ENCODE results near the gene CFAP70. TPM values are rescaled to one million over a fixed set of nuclear protein-coding genes. Genes with fewer than 3 reads are reported as not detected.
"Not testable (repeated sequence)": the region's sequence is repeated elsewhere in the genome, so short reads cannot be mapped to it uniquely, and the experiment has no call there.

CFAP70 gene
- total RNA-seq, 3 donors from 2014 or later, result 0.28 to 0.43 (median 0.37) TPM

DNA sequence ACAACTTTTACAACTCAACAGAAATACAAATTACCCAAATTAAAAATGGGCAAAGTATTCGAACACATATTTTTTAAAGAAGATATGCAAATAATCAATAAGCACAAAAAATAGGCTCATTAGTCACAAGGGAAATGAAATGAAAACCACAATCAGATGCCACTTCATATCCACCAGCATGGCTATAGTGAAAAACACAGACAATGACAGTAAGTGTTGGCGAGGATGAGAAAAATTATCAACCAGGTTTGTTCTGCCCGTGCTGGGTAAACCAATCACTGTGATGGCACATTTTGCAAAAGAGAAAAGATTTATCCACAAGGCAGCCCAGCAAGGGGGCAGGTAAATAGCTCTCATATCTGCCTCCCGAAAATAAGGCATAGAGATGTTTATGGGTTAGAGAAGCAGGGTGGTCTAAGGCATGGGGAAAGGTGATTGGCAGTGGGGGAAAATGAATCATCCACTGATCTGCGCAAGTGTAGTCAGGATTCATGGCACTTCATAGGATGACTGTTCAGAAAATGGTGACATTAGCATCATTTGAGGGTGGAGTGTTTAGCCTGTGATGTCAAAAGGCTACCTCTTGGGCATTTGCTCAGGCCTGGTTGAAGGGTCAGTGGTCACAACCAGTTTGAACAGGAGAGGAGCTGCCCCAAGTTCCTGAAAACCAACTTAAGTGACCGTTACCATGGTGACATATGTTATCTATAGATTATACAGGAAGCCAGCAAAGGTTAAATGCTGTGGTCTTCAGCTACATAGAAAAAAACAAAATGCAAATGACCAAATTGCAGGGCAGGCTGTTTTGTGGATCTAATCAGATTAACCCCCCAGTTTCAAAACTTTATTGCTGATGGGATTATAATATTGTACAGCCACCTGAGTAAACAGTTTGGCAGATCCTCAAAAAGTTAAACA, 8.0 kb upstream of the CFAP70 start:
- Mint-ChIP-seq H3K4me3 (no peak overlapping the region), H3K4me1 (ENCODE audit: low read depth) (peaks cover 12% of the 10 kb centered on the region)

DNA sequence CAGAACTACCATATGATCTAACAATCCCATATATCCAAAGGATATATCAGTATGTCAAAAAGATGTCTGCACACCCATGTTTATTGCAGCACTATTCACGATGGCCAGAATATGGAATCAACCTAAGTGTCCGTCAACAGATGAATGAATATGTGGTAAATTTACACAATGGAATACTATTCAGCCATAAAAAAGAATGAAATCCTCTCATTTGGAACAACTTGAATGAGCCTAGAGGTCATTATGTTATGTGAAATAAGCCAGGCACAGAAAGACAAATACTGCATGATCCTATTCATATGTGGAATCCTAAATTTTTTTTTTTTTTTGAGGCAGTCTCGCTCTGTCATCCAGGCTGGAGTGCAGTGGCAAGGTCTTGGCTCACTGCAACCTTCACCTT, 6.3 kb upstream of the CFAP70 start:
- Mint-ChIP-seq H3K4me1 (ENCODE audit: low read depth) (peaks cover 12% of the 10 kb centered on the region), H3K36me3 (ENCODE audit: insufficient read depth) (peaks cover 22% of the 10 kb centered on the region), H3K4me3 (no peak overlapping the region), H3K27me3 (ENCODE audit: low read depth) (no peaks in the 10 kb centered on the region), H3K9me3 (no peaks in the 10 kb centered on the region)
- DNase-seq, result no peak
- no peak for ATAC-seq

More for the DNA sequence above, 8.0 kb upstream of the CFAP70 start:
- DNase-seq, result no peak
- Mint-ChIP-seq H3K27me3 (ENCODE audit: low read depth) (no peaks in the 10 kb centered on the region), H3K36me3 (ENCODE audit: insufficient read depth) (peaks cover 32% of the 10 kb centered on the region), H3K9me3 (no peaks in the 10 kb centered on the region)
- no peak for ATAC-seq

DNA sequence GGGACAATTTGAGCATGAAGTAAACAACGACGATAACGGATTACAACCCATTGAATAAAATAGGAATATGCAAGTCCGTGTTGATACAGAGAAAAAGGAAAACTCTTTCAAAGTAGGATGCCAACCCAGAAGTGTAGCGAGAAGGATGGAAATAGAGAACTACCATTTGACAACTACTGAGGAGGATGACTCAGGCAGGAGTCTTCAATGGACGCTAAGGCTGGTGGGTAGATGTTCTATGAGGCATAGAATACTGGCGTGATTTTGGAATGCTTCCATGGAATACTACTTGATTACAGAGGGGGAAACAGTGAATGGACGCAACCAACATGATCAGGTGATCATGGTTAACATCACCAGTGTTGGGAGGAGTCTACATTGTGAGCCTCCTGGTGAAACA, 828 bp upstream of the CFAP70 start:
- DNase-seq, result no peak
- Mint-ChIP-seq H3K4me1 (ENCODE audit: low read depth) (peaks cover 13% of the 10 kb centered on the region), H3K27me3 (ENCODE audit: low read depth) (peaks cover 3% of the 10 kb centered on the region), H3K4me3 (no peak overlapping the region), H3K36me3 (ENCODE audit: insufficient read depth) (peaks cover 5% of the 10 kb centered on the region), H3K9me3 (no peaks in the 10 kb centered on the region)
- no peak for ATAC-seq

DNA sequence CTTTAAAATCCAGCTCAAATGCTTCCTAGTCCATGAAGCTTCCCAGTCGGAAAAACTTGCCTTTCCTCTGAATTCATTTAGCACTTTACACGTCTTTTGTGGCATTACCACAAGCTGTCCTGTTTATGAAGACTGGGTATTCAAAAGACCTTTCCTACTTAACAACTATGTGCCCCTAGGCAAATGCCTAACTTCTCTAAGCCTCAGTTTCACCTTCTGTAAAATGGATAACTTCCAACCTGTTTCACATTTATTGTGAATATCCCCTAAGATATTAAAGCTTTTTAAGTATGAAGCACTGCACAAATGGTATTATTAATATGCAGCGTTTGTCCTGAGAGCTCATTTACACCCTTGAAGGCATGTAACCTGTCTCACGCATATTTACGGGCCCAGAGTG, 843 bp downstream of the CFAP70 start:
- Mint-ChIP-seq H3K36me3 (ENCODE audit: insufficient read depth) (peaks cover 5% of the 10 kb centered on the region), H3K27me3 (ENCODE audit: low read depth) (peaks cover 3% of the 10 kb centered on the region), H3K9me3 (no peaks in the 10 kb centered on the region), H3K4me3 (peak overlapping the region; percentile 97), H3K4me1 (ENCODE audit: low read depth) (peaks cover 13% of the 10 kb centered on the region)
- DNase-seq, result no peak
- ATAC-seq, result no peak

DNA sequence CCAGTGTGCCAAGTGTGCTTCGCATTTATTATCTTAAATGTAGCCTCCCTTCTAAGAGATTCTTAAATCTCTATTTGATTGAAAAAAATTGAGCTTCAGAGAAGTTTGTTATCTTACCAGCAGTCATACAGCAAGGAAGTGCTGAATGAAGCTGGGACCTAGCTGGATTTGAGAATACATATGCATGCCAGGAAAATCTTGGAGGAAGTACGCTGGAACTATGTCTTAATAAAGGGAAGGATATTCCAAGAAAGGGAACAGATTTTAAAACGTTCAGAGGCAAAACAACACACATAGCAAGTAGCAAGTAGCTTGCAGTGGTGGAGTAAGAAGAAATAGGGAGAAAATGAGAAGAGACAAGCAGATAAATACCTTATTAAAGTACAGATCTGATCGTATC, 1.5 kb downstream of the CFAP70 start:
- no peak for DNase-seq
- Mint-ChIP-seq H3K36me3 (ENCODE audit: insufficient read depth) (peaks cover 5% of the 10 kb centered on the region), H3K4me1 (ENCODE audit: low read depth) (peaks cover 13% of the 10 kb centered on the region), H3K4me3 (peak overlapping the region; percentile 97), H3K9me3 (no peaks in the 10 kb centered on the region), H3K27me3 (ENCODE audit: low read depth) (peaks cover 3% of the 10 kb centered on the region)
- ATAC-seq, result no peak

DNA sequence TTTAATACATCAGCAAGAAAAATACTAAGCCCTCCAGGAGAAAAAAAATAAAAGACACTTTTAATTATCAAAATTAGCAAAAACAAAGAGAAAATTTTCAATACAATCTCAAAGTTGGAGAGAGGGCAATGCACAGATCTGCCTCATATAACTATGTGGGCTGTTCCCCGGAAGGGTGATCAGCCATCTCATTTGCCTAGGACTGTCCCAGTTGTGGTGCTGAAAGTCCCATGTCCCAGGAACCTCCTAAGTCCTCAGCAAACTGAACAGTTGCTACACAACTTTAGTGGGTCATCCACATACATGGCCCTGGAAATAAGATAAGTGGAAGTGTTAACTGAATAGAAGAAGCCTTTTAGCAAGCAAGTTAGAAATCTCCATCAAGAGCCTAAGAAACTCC, 14.4 kb downstream of the CFAP70 start:
- Mint-ChIP-seq H3K4me1 (ENCODE audit: low read depth) (no peaks in the 10 kb centered on the region), H3K36me3 (ENCODE audit: insufficient read depth) (no peaks in the 10 kb centered on the region), H3K9me3 (no peaks in the 10 kb centered on the region), H3K27me3 (ENCODE audit: low read depth) (no peaks in the 10 kb centered on the region), H3K4me3 (no peak overlapping the region)
- ATAC-seq, result no peak
- DNase-seq, result no peak

DNA sequence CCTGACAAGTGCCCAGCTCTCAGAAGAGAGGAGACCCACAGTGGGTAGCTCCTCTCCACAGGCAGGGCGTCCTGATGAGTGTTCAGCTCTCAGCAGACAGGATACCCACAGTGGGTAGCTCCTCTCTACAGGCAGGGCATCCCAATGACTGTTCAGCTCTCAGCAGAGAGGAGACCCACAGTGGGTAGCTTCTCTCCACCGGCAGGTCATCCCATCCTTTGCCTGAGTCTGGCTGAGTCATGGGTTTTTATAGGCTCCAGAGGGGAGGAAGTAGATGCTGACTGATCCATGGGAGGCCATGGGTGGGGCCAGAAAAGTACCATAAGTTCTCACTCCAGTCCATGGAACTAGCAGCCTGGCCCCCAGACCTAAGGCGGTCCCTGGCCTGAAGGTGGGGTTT, 18.5 kb downstream of the CFAP70 start:
- no peaks in the 10 kb centered on the region for H3K4me1 Mint-ChIP-seq (ENCODE audit: low read depth)
- H3K4me3 Mint-ChIP-seq, result no peak overlapping the region
- DNase-seq (no peak), ATAC-seq (no peak)
- H3K27me3 Mint-ChIP-seq (ENCODE audit: low read depth), result no peaks in the 10 kb centered on the region
- H3K9me3 Mint-ChIP-seq, result no peaks in the 10 kb centered on the region
- H3K36me3 Mint-ChIP-seq (ENCODE audit: insufficient read depth), result no peaks in the 10 kb centered on the region

DNA sequence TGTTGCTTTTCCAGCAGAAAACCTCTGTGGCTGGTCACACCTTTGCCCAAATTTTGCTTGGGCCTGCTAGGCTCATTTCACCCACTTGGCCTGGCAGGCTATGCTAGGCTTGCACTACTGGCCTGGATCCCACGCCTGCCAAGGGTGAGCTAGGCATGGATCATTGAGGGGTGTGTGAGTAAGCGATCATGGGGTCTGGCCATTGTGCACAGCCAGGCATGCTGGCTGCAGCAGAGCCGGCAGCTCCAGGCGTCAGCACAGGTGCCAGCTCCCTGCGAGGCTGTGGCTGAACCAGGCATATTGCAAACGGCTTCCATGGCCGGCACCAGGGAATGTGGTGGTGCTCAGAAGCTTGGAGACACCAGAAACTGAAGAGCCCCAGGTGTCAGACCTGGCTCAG, 19.2 kb downstream of the CFAP70 start:
- Mint-ChIP-seq H3K36me3 (ENCODE audit: insufficient read depth) (no peaks in the 10 kb centered on the region), H3K9me3 (no peaks in the 10 kb centered on the region), H3K4me3 (no peak overlapping the region), H3K27me3 (ENCODE audit: low read depth) (no peaks in the 10 kb centered on the region), H3K4me1 (ENCODE audit: low read depth) (no peaks in the 10 kb centered on the region)
- DNase-seq (no peak), ATAC-seq (no peak)

DNA sequence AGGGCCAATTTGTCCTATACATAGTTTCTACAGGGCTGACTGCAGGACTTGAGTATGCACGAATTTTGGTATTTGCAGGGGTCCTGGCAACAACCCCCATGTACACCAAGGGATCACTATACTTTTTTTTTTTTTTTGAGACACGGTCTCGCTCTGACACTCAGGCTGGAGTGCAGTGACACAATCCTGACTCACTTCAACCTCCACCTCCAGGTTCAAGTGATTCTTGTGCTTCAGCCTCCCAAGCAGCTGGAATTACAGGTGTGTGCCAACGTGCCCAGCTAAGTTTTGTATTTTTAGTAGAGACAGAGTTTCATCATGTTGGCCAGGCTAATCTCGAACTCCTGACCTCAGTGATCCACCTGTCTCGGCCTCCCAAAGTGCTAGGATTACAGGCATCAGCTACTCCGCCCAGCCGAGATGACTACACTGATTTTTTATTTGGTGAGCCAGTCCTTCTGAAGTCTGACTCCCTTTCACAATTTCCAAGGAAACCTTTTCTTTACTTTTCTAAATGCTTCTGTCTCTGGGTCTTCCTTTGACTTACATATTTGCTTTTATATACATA, 19.8 kb downstream of the CFAP70 start:
- DNase-seq, result no peak
- Mint-ChIP-seq H3K36me3 (ENCODE audit: insufficient read depth) (no peaks in the 10 kb centered on the region), H3K27me3 (ENCODE audit: low read depth) (no peaks in the 10 kb centered on the region), H3K9me3 (no peaks in the 10 kb centered on the region), H3K4me3 (no peak overlapping the region), H3K4me1 (ENCODE audit: low read depth) (no peaks in the 10 kb centered on the region)
- no peak for ATAC-seq

DNA sequence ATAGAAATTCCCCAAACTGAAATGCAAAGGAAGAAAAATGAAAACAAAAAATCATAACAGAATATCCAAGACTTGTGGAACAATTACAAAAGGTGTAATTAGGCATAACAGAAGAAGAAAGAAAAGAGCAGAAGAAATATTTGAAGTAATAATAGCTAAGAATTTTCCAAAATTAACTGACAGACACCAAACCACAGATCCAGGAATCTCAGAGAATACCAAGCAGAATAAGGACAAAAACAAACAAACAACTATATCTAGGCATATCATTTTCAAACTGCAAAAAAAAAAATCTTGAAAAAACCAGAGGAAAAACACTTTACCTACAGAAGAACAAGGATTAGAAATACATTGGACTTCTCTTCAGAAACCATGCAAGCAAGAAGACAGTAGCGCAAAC, 25.5 kb downstream of the CFAP70 start:
- H3K4me3 Mint-ChIP-seq, result no peak overlapping the region
- H3K4me1 Mint-ChIP-seq (ENCODE audit: low read depth), result no peaks in the 10 kb centered on the region
- no peak for ATAC-seq
- no peak for DNase-seq
- no peaks in the 10 kb centered on the region for H3K27me3 Mint-ChIP-seq (ENCODE audit: low read depth)
- peaks cover 4% of the 10 kb centered on the region for H3K36me3 Mint-ChIP-seq (ENCODE audit: insufficient read depth)
- no peaks in the 10 kb centered on the region for H3K9me3 Mint-ChIP-seq

DNA sequence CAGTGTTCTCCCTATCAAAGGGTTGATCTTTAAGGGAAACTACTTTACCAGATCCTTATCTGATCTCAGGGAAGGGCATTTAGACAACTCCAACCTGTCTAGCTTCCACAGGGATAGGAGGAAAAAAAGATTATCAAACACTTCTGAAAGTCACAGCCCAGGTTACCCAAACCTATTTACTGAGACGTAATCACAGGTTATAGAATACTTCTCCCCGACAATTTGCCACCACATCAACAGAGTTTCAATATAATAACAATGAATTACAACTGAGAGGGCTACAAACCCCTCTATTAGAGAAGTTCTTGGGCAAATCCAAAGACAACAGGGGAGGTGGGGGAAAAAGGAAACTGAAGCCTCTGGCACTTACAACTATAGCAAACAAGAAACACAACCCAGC, 26.3 kb downstream of the CFAP70 start:
- H3K4me3 Mint-ChIP-seq, result no peak overlapping the region
- ATAC-seq (no peak), DNase-seq (no peak)
- no peaks in the 10 kb centered on the region for H3K27me3 Mint-ChIP-seq (ENCODE audit: low read depth)
- peaks cover 6% of the 10 kb centered on the region for H3K36me3 Mint-ChIP-seq (ENCODE audit: insufficient read depth)
- H3K9me3 Mint-ChIP-seq, result no peaks in the 10 kb centered on the region
- H3K4me1 Mint-ChIP-seq (ENCODE audit: low read depth), result no peaks in the 10 kb centered on the region

DNA sequence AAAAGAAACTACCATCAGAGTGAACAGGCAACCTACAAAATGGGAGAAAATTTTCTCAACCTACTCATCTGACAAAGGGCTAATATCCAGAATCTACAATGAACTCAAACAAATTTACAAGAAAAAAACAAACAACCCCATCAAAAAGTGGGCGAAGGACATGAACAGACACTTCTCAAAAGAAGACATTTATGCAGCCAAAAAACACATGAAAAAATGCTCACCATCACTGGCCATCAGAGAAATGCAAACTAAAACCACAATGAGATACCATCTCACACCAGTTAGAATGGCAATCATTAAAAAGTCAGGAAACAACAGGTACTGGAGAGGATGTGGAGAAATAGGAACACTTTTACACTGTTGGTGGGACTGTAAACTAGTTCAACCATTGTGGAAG, 30.1 kb downstream of the CFAP70 start:
- not testable (repeated sequence) for H3K9me3 Mint-ChIP-seq; ATAC-seq; H3K36me3 Mint-ChIP-seq (ENCODE audit: insufficient read depth); H3K4me3 Mint-ChIP-seq; DNase-seq; H3K4me1 Mint-ChIP-seq (ENCODE audit: low read depth); H3K27me3 Mint-ChIP-seq (ENCODE audit: low read depth)

DNA sequence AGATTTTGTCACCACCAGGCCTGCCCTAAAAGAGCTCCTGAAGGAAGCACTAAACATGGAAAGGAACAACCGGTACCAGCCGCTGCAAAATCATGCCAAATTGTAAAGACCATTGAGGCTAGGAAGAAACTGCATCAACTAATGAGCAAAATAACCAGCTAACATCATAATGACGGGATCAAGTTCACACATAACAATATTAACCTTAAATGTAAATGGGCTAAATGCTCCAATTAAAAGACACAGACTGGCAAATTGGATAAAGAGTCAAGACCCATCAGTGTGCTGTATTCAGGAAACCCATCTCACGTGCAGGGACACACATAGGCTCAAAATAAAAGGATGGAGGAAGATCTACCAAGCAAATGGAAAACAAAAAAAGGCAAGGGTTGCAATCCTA, 33.4 kb downstream of the CFAP70 start:
- H3K4me1 Mint-ChIP-seq (ENCODE audit: low read depth); ATAC-seq; H3K27me3 Mint-ChIP-seq (ENCODE audit: low read depth); H3K36me3 Mint-ChIP-seq (ENCODE audit: insufficient read depth); H3K9me3 Mint-ChIP-seq; DNase-seq; H3K4me3 Mint-ChIP-seq: not testable (repeated sequence)

DNA sequence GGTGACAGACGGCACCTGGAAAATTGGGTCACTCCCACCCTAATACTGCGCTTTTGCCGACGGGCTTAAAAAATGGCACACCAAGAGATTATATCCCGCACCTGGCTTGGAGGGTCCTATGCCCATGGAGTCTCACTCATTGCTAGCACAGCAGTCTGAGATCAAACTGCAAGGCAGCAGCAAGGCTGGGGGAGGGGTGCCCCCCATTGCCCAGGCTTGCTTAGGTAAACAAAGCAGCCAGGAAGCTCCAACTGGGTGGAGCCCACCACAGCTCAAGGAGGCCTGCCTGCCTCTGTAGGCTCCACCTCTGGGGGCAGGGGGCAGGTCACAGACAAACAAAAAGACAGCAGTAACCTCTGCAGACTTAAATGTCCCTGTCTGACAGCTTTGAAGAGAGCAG, 35.1 kb downstream of the CFAP70 start:
- H3K4me3 Mint-ChIP-seq; DNase-seq; H3K4me1 Mint-ChIP-seq (ENCODE audit: low read depth); H3K9me3 Mint-ChIP-seq; H3K36me3 Mint-ChIP-seq (ENCODE audit: insufficient read depth); H3K27me3 Mint-ChIP-seq (ENCODE audit: low read depth); ATAC-seq: not testable (repeated sequence)

DNA sequence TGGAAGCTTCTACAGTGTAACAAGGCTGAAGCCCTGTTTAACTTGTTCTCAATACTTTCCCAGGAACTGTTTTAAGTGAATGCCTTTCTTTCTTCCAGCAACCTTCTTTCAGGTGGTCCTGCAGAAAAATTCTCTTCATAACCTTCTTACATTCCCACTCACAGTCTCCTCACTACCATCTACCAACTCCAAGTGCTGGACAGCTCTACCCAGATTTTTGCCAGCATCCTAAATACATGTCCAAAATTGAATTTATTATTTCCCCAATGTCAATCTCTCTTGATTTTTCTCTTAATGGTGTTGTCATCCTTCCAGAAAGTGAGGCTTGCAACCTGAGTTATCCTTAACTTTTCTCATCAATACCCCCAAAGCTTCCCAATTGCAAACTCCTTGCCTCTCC, 48.2 kb downstream of the CFAP70 start:
- Mint-ChIP-seq H3K4me3 (no peak overlapping the region), H3K9me3 (peaks cover 17% of the 10 kb centered on the region), H3K36me3 (ENCODE audit: insufficient read depth) (peaks cover 5% of the 10 kb centered on the region)

More for the DNA sequence above, 48.2 kb downstream of the CFAP70 start:
- Mint-ChIP-seq H3K4me1 (ENCODE audit: low read depth) (no peaks in the 10 kb centered on the region), H3K27me3 (ENCODE audit: low read depth) (no peaks in the 10 kb centered on the region)
- DNase-seq, result no peak
- ATAC-seq, result no peak
